Sigmoid colon (tissue), 7 donors: ENCODE measurements around the gene FGFRL1. TPM values are rescaled to one million over a fixed set of nuclear protein-coding genes. Genes with fewer than 3 reads are reported as not detected.

Source experiments
- DNase-seq: peaks from one replicate; pipeline ENCODE4 v3.0.0-alpha.2; 2019
- H3K27ac ChIP-seq, 4 donors: fragments of 200-600 bp; sonication (generic); one replicate each; pipeline ENCODE4 v1.5.1; 2016 to 2019; ENCODE audit warnings: mild to moderate bottlenecking in 1 of 4
- H3K27me3 ChIP-seq, 3 donors: fragments of 200-600 bp; sonication (generic); one replicate each; pipeline ENCODE4 v1.5.1; 2019; ENCODE audit warnings: mild to moderate bottlenecking in 1 of 3
- H3K36me3 ChIP-seq, 4 donors: fragments of 200-600 bp; sonication (generic); one replicate each; pipeline ENCODE4 v1.5.1; 2016 to 2019
- H3K4me1 ChIP-seq, 4 donors: fragments of 200-600 bp; sonication (generic); one replicate each; pipeline ENCODE4 v1.5.1; 2017 to 2019
- H3K4me3 ChIP-seq, 4 donors: fragments of 200-600 bp; sonication (generic); one replicate each; pipeline ENCODE4 v1.5.1; 2017 to 2019; ENCODE audit warnings: mild to moderate bottlenecking in 2 of 4, moderate library complexity in 1 of 4
- H3K9me3 ChIP-seq, 4 donors: fragments of 200-600 bp in 3 of 4; sonication (generic) in 3 of 4; one replicate each; pipeline versions ENCODE4 v1.5.1 to v1.6.1; 2013 to 2019
- EP300 ChIP-seq, 4 donors: sonication (generic); formaldehyde crosslinking; IDR thresholded peaks; one replicate each; pipeline ENCODE4 v1.6.1; 2017; ENCODE audit warnings: antibody characterized with exemption in 4 of 4
- POLR2A ChIP-seq, 2 donors: fragments of 450-650 bp; IDR thresholded peaks; one replicate each; pipeline ENCODE4 v1.6.1; 2016; ENCODE audit warnings: antibody characterized with exemption in 2 of 2, mild to moderate bottlenecking in 2 of 2, moderate library complexity in 2 of 2
- POLR2AphosphoS5 ChIP-seq, 4 donors: sonication (generic); formaldehyde crosslinking; IDR thresholded peaks; one replicate each; pipeline ENCODE4 v1.6.1; 2017; ENCODE audit warnings: antibody characterized with exemption in 4 of 4
- WGBS, 2 donors: extraction: QIAGEN DNeasy Blood & Tissue Kit; methylation state at CpG; one replicate each; pipeline ENCODE4 v1.1.7; 2013; 5-methylcytosine and 5-hydroxymethylcytosine counted together
- intact Hi-C: fragments of 100-400 bp; cut with DNase I; formaldehyde crosslinking; loops from one replicate; pipeline ENCODE4 v1.15.1; 2023
- polyA plus RNA-seq, 3 donors: library from polyadenylated mRNA; stranded (reverse); fragments of 200-250 nt; gene quantifications; one replicate each; pipeline ENCODE4 v1.2.3, GENCODE V29; 2013
- total RNA-seq, 4 donors: library from RNA; depleted of rRNA; stranded (reverse); fragments of >200 nt; gene quantifications; one replicate each; pipeline ENCODE4 v1.1.0, GENCODE V29; 2016
- TF ChIP-seq, protein P1 (sequence below), 4 experiments: fragments of 450-650 bp in 3 of 4; fragments of 200-600 bp in 1 of 4; IDR thresholded peaks; one replicate each; pipeline ENCODE4 v1.5.1; 2016 to 2019; ENCODE audit warnings: antibody characterized with exemption in 4 of 4, mild to moderate bottlenecking in 3 of 4, moderate library complexity in 2 of 4
- donor health status: healthy with polysubstance abuse.
- donor health status: Bipolar disorder and iron deficiency.
- donor health status: healthy.

The FGFRL1 gene
- total and polyA plus RNA-seq, 7 donors: 1.2 to 12.1 (median 6.8) TPM

DNA sequence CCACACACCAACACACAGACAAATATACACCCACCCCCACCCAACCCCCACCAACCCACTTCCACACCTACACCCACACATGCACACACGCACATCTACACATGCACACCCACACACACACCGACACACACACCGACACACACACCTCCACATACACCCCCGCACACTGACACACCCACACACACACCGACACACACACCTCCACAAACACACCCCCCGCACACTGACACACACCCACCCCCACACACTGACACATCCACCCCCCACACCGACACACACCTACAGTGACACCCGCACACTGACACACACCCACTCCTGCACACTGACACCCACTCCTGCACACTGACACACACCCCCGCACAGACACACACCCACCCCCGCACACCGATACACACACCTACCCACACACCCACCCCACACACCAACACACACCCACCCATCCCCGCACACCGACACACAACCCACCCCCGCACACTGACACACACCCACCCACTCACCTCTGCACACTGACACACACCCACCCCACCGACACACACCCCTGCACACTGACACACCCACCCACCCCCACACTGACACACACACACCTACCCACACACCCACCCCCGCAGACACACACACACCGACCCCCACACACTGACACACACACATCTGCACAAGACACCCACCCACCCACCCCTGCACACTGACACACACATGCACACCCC lies 31.1 kb downstream of the FGFRL1 start:
- H3K36me3 ChIP-seq: no peaks in the 10 kb centered on the region
- TF ChIP-seq, protein P1, sequence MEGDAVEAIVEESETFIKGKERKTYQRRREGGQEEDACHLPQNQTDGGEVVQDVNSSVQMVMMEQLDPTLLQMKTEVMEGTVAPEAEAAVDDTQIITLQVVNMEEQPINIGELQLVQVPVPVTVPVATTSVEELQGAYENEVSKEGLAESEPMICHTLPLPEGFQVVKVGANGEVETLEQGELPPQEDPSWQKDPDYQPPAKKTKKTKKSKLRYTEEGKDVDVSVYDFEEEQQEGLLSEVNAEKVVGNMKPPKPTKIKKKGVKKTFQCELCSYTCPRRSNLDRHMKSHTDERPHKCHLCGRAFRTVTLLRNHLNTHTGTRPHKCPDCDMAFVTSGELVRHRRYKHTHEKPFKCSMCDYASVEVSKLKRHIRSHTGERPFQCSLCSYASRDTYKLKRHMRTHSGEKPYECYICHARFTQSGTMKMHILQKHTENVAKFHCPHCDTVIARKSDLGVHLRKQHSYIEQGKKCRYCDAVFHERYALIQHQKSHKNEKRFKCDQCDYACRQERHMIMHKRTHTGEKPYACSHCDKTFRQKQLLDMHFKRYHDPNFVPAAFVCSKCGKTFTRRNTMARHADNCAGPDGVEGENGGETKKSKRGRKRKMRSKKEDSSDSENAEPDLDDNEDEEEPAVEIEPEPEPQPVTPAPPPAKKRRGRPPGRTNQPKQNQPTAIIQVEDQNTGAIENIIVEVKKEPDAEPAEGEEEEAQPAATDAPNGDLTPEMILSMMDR (IDR thresholded peaks at IDR 0.05): no peak
- no peak for DNase-seq
- H3K4me1 ChIP-seq: peaks cover 4 to 48% (median 43%) of the 10 kb centered on the region in 4 donors
- no peak overlapping the region for H3K4me3 ChIP-seq
- peaks cover 22 to 78% (median 42%) of the 10 kb centered on the region in 3 donors for H3K27me3 ChIP-seq
- 78 to 87% methylated on average over 17 of the region's 17 CpGs for WGBS, 2 donors
- H3K27ac ChIP-seq: no peak overlapping the region
- no peaks in the 10 kb centered on the region for H3K9me3 ChIP-seq
- intact Hi-C loops: no loop called here

DNA sequence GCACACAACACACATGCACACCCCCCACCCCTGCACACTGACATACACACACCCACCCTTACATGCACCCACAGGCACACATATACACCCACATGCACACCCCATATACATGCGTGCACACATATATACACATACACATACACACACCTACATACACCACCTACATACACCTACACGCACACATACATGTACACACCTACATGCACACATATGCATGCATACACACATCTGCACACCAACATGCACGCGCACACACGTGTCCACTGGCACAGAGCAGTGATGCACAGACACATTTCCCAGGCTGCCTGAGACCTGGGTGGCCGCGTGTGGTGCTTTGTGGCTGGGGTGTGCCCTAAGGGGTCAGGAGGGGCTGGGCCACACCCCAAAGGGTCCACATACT lies 31.7 kb downstream of the FGFRL1 start:
- no peak for TF ChIP-seq EP300 (IDR thresholded peaks at IDR 0.05)
- TF ChIP-seq, protein P1 (IDR thresholded peaks at IDR 0.05): no peak
- TF ChIP-seq POLR2A (IDR thresholded peaks at IDR 0.05): no peak
- TF ChIP-seq POLR2AphosphoS5 (IDR thresholded peaks at IDR 0.05): no peak
- Histone ChIP-seq H3K27ac (no peak overlapping the region), H3K27me3 (peaks cover 22 to 80% (median 42%) of the 10 kb centered on the region in 3 donors), H3K4me3 (no peak overlapping the region), H3K9me3 (no peaks in the 10 kb centered on the region), H3K36me3 (no peaks in the 10 kb centered on the region), H3K4me1 (peaks cover 4 to 51% (median 45%) of the 10 kb centered on the region in 4 donors)
- 35 to 70% methylated on average over 7 of the region's 7 CpGs for whole genome bisulfite sequencing, 2 donors
- intact Hi-C loops: no loop called here
- DNase-seq: no peak

DNA sequence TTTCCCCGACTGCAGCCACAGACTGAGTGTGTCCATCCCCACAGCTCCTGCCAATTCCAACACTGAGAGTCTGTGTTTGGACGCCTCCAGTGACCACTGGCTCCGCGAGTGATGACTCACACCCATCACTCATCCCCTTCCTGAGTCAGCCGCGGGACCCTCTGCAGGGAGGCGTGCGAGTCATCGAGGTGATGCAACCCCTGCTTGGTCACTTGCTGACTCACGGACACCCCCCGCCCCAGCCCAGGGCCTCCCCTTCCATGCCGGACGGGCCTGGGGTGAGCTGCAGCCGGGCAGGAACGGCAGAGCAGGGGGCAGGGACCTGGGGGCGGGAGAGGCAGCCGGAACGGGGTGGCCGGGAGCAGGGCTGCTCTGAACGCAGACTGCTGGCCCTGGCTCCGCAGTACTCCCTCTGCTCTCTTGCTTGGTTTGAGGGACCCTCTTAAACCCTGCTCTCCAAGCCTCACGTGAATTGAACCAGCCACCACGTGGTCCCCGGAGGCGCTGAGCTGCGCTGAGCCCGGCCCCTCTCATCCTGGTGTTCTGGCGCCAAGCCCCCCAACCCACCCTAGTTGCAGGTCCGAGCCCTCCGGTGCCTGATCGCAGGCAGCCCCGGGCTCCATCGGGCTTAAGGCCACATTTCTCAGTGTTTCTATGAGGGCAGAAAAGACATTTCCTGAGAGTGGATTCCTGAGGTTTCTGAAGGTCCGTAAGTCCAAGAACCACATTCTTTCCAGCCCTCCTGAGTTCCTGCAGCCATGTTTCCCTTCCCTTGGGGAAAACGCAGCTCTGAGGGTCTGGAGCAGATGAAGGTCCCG lies 32.4 kb downstream of the FGFRL1 start:
- WGBS, 2 donors: 28 to 36% methylated on average over 36 of the region's 36 CpGs
- Histone ChIP-seq H3K9me3 (no peaks in the 10 kb centered on the region), H3K27ac (peak overlapping the region; percentile 30 to 64 (median 51)), H3K4me1 (peaks cover 4 to 51% (median 45%) of the 10 kb centered on the region in 4 donors), H3K36me3 (no peaks in the 10 kb centered on the region), H3K4me3 (peak overlapping the region in 1 of 4 donors; percentile 9), H3K27me3 (peaks cover 22 to 81% (median 46%) of the 10 kb centered on the region in 3 donors)
- intact Hi-C loops: no loop called here
- TF ChIP-seq EP300 (IDR thresholded peaks at IDR 0.05): no peak
- TF ChIP-seq POLR2AphosphoS5 (IDR thresholded peaks at IDR 0.05): peak in 3 of 4 donors; percentile 36 to 73 (median 69)
- DNase-seq: peak; percentile 97

DNA sequence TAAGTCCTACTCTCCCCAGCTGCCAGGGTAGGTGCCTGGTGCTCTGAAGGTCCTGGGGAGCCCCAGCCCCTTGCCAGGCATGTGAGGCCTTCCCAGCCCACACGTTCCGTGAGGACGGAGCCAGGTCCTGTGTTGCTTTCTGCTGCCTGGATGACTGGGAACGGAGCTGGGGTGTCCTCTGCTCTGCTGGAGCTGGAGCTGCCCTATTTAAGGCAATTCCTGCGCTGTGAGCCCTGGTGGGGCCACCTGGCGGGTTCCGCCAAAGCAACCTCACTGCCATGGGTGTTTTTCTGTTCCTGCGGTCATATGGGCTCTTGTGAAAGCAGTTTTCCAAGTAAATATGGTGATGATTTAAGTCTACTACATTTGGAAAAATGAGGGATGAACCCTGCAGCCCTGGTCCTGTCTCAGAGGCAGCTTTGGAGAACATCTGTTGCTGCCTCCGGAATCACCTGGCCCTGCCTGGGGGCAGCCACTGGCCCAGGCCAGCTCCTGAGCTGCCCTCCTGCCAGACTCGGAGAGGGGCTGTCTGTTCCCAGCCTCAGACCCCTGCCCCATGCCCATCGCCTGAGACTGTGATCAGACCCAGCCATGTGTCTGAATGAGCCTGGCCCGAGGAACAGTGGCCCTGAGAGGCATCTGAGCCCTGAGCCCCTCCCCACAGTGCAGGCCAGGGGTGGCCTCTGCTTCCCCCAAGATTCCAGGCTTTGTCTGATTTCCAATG lies 33.2 kb downstream of the FGFRL1 start:
- DNase-seq: peak; percentile 64
- H3K27me3 ChIP-seq: peaks cover 22 to 80% (median 50%) of the 10 kb centered on the region in 3 donors
- H3K9me3 ChIP-seq: no peaks in the 10 kb centered on the region
- no peaks in the 10 kb centered on the region for H3K36me3 ChIP-seq
- WGBS, 2 donors: 82 to 89% methylated on average over 12 of the region's 12 CpGs
- intact Hi-C loops: no loop called here
- TF ChIP-seq EP300 (IDR thresholded peaks at IDR 0.05) (no peak), POLR2AphosphoS5 (IDR thresholded peaks at IDR 0.05) (no peak), POLR2A (IDR thresholded peaks at IDR 0.05) (no peak)
- TF ChIP-seq, protein P1 (IDR thresholded peaks at IDR 0.05): no peak
- H3K4me3 ChIP-seq: no peak overlapping the region
- H3K27ac ChIP-seq: peak overlapping the region; percentile 30 to 64 (median 51)
- H3K4me1 ChIP-seq: peaks cover 4 to 48% (median 44%) of the 10 kb centered on the region in 4 donors
